GM19351 (cell line): ENCODE data around the gene UNG.

ENCODE experiments used
- ATAC-seq: cut with Tn5 transposase; IDR thresholded peaks from one replicate; pipeline ENCODE4 v1.9.1; 2021; ENCODE audit warnings: mild to moderate bottlenecking, moderate library complexity; ENCODE audit not compliant: unreplicated experiment

The UNG gene

GRCh38 chr12:109154451-109155438 lies 57.3 kb downstream of the UNG start:
- ATAC-seq = peak; percentile 84

GRCh38 chr12:109156036-109156435 lies 58.6 kb downstream of the UNG start:
- ATAC-seq = no peak

DNA sequence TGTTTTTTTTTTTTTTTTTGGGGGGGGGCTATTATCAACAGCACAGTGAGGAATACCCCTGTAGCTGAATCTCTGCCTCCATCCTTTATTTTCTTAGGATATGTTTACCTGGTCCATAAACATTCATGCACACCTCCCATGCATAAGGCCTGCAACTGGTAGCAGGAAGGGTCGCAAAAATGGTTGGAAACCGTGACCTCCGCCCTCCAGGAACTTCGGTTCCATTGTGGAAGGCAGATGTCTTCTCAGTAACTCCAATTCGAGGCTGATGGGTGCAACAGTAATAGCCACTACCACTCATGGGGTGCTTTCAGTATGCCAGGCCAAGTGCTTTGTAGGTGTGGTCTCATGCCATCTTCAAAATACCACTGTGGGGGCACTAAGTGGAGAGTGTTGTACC lies 59.2 kb downstream of the UNG start:
- ATAC-seq = no peak

GRCh38 chr12:109157986-109158385 lies 60.6 kb downstream of the UNG start:
- no peak for ATAC-seq

DNA sequence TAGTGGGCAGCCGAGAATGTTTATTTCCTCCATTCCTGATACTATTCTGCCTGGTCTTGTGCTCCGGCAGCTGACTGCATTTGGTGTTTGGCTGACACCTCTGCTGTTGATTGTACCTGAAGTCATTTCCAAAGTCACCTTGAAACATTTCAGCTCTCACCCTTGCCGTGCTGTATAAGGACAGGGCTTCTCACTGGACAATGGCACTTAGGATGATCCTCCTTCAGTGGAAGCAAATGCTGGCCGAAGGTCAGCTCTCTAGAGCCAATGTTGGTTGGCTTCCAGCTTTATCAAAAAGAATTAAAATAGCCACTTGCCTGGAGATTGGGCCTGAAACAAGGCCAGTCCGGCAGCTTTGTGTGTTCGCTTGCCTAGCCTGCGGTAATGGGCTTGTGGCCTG lies 63.0 kb downstream of the UNG start:
- ATAC-seq = no peak
